HT-29 (cell line): ENCODE results near the gene ABCA3. TPM values are rescaled to one million over a fixed set of nuclear protein-coding genes. Genes with fewer than 3 reads are reported as not detected.
"Not testable (repeated sequence)": the region's sequence is repeated elsewhere in the genome, so short reads cannot be mapped to it uniquely, and the experiment has no call there.

Experiments
- DNase-seq: peaks from one replicate; pipeline ENCODE4 v3.0.0-alpha.2; 2015; ENCODE audit warnings: low spot score
- total RNA-seq: library from RNA; depleted of rRNA; stranded (reverse); fragments of >200 nt; shearing (Covaris generic); gene quantifications from 2 replicates; pipeline ENCODE4 v1.2.3, GENCODE V29; 2014

Gene ABCA3
- total RNA-seq, 1 experiment from 2014 or later: under 0.01 TPM

DNA sequence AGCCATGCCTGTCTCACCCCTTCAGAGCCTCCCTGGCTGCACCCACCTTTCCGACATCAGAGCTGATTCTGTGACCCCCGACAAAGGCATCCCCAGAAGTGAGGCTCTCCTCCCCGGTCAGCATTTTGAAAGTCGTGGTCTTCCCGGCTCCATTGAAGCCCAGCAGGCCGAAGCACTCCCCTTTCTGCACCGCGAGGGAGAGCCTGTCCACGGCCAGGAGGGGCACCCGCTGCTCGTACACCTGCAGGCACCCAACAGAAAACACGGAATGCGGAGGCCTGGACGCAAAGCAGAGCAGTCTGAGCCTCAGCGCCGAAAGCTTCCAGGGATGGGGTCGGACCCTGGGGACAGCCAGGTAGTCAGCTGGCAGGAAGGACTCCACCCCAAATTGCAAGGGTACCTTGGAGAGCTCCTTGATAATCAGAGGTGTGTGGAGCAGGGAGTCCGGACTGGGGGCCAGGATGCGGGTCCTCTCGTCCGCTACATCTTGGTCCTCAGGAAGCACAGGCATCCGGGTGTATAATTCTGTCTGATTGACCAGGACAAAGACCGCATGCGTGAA lies 59.5 kb downstream of the ABCA3 start:
- DNase-seq: no peak

DNA sequence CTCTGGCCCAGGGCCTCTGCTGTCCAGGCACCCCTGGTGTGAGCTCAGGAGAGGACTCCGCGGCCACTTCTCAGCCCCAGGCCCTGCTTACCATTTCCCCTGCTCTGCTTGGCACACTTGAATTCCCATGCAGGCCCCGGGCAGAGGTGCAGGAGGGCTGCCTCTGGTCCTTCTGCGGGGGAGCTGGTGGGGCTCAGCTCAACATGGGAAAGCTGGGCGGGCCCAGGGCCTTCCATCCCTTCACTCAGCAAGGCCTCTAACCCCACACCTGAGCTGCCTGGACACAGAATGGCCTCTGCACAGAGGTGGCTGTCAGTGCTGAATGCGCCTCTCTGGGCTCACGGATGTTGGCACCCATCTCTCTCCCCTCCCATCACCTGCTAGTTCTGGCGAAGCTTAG lies 60.1 kb downstream of the ABCA3 start:
- DNase-seq: no peak

DNA sequence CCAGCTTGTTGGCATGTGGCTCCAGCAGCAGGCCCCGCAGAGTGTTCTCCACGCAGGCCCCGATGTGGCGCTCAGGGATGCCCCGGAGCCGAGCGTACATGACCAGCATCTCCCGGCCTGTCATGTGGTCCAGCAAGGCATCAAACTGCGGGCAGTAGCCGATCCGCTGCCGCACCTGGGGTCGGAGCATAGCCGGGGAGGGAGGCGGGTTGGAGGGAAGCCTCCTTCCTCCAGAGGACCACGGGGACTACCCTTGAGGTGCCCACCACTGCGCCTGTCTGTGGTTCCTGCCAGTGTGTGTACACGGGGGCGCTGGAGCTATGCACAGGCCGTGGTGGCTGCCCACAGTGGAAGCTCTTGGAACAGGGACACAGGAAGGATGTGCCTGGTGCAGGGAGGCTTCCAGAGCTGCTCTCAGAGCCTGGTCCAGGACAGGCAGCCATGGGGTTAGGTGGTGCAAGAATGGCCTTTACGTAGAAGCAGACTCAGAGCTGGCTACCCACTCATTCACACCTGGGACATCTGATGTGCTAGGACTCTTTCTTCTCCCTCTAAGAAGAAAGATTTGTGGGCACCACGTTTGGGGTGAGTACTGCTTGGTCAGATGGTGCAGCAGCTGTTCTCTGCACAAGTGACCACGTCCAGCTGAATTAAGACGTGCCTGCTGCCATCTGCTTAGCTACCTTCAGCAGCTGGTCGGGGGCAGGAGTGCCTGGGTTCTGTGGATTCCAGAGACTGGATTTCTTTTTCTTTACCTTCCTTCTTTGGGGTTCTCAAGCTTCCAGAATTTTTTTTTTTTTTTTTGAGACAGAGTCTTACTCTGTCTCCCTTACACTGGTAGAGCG lies 61.4 kb downstream of the ABCA3 start:
- no peak for DNase-seq

DNA sequence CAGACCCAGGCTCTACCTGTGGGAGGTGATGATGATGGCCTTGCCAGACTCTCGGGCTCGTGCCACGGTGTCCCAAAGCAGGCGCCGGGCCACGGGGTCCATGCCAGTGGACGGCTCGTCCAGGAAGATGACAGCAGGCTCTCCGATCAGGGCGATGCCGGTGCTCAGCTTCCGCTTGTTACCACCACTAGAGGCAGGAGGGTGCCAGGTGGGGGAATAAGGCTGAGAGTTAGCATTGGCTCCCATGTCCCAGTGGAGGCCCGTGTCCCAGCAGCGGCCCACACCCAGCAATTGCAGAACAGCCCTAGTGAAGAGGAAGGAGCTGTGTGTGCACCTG lies 62.3 kb downstream of the ABCA3 start:
- peak; percentile 23 for DNase-seq

DNA sequence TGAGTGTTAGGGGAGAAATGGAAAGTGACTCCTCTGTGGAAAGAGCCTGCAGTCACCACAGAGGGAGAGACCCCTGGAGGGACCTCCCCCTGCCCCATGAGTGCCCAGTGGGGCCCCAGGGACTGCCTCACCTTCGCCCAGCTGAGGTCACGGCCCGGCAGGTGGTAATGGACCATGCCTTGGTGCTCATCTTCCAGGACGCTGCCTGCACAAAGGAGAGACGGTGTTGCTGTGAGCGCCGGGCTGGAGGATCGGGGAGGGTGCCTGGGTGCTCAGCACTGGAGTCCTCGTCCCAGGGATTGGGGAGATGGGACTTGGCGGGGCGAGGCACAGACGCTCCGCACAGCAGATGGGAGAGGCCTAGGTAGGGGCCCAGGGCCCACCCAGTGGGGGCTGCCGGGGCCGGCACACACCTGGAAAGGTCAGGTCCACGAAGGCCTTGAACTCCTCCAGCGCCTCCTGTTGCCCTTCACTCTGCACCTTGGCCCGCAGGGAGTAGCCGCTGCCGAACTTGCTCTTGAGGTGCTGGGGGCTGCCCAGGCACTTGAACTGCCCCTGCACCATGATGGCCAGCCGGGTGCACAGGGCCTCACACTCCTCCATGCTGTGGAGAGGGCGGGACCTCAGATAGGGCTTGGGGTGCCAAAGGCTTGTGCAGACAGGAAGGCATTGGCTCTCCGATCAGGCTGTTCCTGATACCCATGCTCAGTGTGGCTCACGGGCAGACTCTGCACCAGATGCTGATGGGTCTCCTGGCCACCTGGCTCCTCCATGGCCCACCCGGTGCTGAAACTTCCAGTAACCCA lies 62.9 kb downstream of the ABCA3 start:
- DNase-seq: no peak

DNA sequence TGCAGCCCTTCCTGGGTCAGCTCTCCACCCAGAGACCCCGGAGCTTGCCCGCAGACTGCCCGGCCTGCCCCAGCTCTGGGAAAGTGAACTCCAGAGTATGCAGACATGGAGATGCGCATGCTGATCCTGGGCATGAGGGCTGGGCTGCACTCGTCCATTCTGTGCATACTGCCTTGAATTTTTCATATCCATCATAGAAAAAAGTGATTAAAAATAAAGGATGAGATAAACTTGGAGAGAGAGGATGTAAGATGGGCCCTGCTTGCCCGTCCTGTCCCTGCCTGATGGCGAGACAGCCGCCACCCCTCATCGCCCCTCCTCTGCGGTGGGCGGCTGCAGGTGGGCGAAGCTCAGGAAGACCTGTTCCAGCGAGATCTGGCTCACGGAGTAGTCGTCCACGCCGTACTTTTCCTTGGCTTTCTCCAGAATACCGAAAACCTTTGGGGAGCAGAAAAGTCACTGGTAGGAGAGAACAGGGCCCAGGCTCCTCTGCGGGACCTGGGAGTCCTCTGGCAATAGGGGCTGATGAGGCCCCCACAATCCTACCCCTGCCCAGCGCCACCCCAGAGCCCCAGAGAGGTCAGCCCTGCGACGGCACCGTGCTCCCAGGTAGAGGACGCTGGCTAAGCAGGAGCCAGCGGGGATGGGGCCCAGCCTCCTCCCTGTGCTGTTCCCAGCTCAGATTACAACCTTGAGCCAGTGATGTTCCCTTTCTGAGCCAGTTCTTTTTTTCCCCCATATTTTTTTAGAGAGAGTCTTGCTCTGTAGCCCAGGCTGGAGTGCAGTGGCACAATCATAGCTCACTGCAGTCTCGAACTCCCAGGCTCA lies 63.9 kb downstream of the ABCA3 start:
- DNase-seq: no peak

DNA sequence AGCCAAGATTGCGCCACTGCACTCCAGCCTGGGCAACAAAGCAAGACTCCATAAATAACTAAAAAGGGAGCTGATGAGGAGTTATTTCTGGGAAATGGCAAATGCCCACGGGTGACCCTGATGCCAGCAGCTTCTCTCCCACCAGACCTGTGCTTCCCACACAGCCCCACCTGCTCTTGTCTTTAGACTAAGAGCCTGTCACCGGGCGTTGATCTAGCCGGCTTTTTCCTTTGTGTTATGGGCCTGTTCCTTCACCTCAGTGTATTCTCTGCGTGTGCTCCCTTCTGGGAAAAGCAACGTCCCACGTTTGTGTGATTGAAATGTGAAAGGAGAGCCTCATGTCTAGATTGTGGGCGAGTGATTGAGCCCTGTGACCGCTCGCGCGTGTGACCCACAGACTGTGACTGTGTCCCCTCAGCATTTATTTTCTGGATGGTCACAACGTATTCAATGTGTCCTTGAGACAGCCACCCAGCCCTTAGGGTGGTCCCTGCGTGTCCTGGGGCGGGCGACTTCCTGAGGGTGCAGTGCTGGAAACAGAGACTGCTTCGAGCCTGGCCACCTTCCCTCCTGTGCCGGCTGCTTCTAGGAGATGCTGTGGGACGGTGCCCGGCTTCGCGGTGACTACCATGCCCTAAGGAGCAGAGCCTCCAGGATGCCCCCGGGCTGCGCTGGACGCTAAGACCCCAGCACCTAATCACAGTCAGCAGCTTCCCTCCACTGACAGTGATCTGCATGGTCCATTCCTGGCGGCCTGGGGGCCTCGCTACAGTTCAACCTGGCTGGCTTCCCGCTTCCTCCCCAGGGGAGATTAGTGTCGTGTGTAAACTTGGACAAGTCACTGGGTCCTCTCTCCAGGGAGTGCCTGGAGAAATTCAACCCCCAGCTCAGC lies 64.8 kb downstream of the ABCA3 start:
- DNase-seq: no peak

DNA sequence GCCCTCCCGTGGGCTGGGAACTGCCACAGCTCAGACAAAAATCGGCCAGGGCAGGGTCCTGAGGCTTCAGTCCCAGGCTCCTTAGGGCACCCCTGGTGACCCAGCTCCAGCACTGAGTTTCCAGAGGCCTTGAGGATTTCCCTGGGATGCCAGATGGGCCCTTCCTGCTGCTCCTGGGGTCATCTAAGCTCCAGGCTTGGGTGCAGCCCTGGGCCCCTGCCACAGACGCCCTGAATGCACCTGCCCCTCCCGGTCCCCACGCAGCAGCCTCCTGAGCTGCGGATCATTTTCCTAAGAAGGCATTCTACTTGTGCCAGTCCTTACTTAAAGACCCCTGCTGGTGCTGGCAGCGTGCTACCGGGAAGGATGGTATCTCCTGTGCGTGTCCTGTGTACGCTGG lies 66.6 kb downstream of the ABCA3 start:
- no peak for DNase-seq

DNA sequence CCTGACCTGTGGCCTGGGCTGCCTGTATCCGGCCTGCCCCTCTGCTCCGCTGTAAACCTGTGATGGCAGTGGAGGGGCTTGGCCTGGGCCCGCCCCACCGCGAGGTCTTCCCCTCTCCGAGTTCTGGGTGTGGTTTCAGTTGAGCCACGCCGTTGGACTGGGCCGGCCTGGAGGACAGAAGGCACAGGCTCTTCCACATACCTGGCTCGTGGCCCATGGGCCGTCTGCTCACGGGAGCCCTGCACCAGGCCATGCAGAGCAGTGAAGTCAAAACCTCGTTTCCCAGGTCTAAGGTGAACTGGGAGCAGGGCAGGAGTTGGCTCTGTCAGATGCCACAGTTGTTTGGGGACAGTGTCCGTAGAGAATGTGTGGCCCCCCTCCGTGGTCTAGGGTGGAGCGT lies 67.0 kb downstream of the ABCA3 start:
- DNase-seq: no peak

DNA sequence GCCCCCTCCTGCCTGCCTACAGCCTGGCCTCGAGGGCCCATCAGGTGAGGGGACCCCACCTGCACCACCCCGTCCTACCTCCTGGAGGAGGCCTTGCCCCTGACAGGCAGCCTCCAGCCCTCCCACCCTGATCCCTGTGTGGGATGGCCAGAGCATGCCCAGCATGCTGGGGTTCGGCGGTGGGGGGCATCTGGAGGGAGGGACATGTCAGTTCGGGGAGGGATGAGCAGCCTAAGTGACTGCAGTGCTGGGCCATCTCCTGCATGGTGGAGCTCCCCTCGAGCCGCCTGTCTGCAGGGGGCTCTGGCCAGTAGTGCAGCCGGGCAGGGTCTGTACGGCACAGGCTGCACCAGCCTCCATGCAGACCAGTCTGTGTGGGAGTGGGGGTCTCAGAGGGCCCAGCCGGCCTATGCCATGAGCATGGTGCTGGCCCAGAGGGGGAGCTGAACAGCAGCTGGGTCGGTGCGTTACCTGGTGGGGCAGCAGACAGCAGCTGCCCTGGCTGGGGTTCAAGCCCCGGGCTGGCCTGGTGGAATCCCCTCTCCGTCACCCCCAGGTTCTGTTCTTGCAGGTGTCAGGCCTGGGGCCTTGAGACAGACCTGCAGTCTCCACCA lies 68.6 kb downstream of the ABCA3 start:
- DNase-seq: no peak

DNA sequence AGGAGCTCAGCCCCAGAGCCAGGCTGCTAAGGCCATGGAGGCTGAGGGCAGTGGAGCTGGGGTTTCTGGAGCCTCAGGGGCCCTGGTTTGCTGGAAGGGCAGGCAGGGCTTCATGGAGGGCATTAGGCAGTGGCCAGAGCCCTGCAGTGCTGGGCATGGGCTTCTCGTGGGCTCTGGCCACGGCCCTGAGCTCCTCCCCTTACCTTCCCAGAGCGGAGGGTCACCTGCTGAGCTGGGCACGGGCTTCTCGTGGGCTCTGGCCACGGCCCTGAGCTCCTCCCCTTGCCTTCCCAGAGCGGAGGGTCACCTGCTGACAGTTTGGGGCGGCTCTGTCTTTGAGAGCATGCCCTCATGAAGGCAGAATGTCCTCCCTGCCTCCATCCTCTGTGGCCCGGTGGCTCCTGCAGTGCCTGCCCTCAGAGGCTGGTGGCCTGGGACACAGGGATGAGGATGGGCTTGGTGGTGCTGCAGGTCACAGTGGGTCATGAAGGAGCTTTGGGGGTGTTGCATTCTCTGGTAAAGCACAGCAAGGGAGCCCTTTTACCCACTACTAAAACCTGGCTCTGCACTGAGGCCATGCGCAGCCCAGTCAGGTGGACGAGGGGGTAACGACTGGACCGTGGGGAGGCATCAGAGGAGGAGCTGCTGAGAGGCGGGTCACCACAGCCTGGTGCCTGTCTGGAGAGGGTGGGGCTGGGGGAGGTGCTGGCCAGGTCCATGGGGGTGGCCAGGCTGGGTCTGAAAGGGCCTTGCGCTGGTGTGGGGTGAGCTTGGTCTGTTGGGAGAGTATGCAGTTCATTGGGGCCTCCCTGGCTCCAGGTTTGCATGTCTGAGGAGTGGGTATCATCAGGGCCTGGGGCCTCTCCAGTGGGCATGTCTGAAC lies 69.7 kb downstream of the ABCA3 start:
- DNase-seq: no peak

DNA sequence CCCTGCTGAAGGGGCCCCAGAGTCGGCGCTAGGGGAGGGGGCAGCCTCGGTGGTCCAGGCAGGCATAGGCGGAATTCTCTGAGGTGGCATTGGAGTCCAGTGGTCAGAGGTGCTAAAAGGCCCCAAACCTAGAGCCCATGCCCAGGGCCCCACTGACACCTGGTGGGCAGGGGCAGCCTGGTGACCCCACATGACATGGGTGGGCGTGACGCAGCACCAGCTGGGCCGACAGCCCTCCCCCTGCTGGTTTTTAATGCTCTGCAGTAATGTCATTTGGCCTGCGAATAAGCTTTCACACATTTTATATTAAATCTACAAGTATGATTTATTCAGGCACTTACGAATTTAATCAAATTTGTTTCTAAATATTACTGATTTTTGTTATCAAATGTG lies 70.5 kb downstream of the ABCA3 start:
- DNase-seq: no peak

DNA sequence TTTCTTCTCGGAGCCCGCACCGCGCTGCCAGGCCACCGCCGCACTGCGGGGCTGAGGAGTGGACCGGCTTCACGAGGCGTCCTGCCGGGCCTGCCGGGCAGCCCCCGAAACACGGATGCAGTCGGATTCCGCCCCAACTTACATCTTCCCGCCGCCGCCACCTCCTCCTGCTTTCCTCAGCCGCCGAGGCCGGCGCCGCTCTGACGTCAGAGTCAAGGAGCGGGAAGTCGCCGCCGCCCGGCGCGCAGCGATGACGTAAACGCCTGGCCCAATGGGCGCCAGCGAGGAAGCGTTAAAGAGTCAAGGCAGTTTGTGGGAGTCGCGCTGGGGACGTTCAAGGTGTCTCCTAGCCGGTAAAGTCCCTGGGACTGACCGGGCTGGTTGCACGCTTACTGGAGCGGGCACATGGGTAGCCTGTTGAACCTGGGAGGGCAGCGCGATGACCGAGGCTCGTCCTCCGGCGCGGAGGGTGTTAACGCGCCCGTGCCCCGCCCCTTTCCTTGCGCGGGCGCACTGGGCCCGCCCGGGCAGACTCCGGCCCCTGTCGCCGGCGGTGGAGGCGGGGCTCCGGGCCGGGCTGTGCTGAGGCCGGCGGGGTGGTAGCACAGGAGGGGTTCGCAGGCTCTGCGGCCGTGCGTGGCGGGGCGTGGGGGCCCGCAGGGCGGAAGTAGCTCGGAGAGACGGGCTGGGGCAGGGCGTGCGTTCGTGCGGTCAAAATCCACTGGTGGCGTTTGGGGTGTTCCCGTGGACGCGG lies 72.4 kb downstream of the ABCA3 start, which contains the start of gene RNPS1:
RNPS1 (minus strand) TSS at position 214 of the 754 bp plus-strand sequence. CDS start 3,483 bp downstream, outside the sequence.
- DNase-seq: peak; percentile 97

DNA sequence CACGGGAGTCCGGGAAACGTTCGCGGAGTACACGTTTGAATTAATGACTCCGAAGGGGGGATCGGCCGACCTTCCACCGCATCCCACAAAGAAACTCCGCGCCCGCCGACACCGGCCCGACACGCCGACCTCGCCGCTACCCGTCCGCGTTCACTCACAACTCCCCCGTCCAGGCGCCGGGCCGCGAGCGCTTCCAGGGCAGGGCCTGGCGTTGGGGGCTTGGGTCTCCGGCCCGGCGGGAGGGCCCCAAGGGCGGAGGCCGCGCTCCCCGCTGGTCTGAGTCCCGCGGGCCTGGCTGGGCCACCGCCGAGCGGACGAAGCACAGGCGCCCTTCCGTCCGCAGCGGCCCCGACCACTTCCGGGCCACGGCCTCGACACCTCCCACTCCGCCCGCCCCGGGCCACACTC lies 73.0 kb downstream of the ABCA3 start:
- DNase-seq: not testable (repeated sequence)

DNA sequence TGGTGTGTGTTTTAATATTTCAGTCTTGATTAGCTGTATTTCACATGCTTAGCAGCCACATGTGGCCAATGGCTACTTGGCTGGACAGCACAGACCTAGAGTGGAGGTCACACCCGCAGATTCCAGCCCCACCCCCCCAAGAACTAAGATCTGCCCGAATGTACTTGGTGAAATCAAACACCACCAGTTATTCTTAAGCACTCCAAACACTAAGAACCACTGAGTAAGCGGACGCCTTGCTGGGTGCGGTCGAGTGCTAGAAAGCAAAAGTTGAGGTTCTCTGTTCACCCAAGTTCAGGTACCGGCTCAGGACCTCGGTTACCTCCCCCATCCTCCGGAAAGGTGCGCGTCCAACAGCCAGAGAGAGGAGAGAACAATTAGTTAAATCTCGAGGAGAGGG lies 73.6 kb downstream of the ABCA3 start:
- peak; percentile 43 for DNase-seq

DNA sequence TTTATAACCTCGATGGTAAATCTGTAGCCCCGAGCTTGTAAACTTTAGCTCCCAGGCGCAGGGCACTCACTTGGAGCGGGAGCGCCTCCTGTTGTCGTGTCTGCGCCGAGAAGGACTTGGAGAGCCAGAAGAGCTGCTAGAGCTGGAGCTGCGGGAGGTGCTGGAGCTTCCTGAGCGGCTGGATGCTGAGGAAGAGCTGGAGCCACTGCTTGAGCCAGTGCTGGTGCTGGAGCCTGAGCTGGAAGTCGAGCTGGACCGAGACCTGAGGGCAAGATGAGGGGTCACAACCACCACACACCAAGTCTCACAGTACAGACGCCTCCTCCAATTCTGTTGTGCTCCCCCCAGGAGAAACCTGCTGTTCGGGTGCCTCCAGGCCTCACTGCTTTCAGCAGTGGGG lies 77.5 kb downstream of the ABCA3 start:
- not testable (repeated sequence) for DNase-seq

DNA sequence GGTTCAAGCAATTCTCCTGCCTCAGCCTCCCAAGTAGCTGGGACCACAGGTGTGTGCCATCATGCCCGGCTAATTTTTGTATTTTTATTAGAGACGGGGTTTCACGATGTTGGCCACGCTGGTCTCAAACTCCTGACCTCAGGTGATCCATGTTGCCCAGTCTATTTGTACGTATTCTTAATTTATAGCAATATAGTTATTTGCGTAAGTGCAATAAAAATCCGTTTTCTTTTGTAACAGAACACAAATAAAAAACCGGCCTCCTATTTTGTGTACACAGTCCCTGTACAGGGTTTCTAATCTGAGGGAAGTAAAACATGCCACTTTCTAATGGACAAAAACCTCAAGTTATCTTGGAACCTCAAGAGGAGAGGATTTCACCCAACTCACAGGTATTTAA lies 80.3 kb downstream of the ABCA3 start:
- DNase-seq: no peak

DNA sequence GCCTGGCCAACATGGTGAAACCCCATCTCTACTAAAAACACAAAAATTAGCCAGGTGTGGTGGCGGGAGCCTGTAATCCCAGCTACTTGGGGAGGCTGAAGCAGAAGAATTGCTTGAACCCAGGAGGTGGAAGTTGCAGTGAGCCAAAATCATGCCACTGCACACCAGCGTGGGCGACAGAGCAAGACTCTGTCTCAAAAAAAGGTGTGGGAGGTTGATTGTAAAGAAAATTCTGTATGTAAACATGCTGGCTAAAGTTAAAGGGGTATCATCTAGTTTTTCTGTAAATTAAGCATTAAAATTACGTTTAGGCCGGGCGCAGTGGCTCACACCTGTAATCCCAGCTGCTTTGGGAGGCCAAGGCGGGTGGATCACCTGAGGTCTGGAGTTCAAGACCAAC lies 82.0 kb downstream of the ABCA3 start:
- DNase-seq: not testable (repeated sequence)
